Retinal pigment epithelial cell (primary cell): ENCODE measurements around the gene TSEN2.

Experiments
- DNase-seq: peaks from one replicate; pipeline ENCODE4 v3.0.0-alpha.2; 2010; ENCODE audit warnings: low read depth
- H3K4me3 ChIP-seq: 2 replicates; pipeline ENCODE4 v1.5.1; 2011; ENCODE audit warnings: mild to moderate bottlenecking, low read length, control low read depth, moderate library complexity
- TF ChIP-seq, protein P1 (sequence below): conservative IDR thresholded peaks from 2 replicates; pipeline ENCODE4 v1.5.1; 2011; ENCODE audit warnings: low read depth, low read length, control low read depth, inconsistent platforms

TSEN2 gene

DNA sequence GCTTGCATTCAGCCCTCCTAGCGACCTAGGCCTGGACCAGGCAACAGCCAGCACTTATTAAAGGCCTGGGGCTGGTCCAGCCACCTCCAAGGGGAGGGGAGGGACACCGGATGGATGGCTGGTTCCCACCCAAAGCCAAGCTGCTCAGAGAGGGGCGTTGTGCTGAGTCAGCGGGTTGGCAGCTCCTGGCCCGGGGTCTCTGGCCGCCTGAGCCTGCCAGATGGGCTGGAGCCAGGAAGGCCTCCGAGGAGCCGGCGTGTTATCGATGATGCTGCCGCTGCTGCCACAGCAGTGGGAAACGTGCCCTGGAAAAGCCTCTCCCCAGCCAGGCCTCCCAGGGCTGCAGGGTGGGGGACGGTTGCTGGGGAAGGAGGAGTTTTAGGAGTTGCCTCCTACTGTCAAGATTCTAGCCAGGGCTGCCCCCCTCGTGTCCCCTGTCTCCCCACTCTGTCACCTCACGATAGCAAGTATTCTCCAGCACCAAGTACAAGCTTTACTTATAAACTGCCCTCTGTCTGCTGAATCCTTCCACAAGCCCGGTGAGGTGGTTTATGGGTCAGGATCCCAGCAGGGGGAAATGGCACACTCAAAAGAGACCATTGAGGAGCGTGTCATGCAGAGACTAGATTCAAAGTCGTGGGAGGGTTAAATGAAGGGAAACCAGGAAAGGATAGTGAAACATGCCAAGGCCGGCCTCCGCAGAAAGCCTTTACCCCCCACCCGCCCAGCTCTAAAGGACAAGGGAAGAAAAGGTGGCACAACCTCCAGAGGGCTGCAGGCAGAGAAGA lies 43.2 kb upstream of the TSEN2 start:
- TF ChIP-seq, protein P1, sequence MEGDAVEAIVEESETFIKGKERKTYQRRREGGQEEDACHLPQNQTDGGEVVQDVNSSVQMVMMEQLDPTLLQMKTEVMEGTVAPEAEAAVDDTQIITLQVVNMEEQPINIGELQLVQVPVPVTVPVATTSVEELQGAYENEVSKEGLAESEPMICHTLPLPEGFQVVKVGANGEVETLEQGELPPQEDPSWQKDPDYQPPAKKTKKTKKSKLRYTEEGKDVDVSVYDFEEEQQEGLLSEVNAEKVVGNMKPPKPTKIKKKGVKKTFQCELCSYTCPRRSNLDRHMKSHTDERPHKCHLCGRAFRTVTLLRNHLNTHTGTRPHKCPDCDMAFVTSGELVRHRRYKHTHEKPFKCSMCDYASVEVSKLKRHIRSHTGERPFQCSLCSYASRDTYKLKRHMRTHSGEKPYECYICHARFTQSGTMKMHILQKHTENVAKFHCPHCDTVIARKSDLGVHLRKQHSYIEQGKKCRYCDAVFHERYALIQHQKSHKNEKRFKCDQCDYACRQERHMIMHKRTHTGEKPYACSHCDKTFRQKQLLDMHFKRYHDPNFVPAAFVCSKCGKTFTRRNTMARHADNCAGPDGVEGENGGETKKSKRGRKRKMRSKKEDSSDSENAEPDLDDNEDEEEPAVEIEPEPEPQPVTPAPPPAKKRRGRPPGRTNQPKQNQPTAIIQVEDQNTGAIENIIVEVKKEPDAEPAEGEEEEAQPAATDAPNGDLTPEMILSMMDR: no peak
- H3K4me3 ChIP-seq: no peak overlapping the region
- DNase-seq: no peak

DNA sequence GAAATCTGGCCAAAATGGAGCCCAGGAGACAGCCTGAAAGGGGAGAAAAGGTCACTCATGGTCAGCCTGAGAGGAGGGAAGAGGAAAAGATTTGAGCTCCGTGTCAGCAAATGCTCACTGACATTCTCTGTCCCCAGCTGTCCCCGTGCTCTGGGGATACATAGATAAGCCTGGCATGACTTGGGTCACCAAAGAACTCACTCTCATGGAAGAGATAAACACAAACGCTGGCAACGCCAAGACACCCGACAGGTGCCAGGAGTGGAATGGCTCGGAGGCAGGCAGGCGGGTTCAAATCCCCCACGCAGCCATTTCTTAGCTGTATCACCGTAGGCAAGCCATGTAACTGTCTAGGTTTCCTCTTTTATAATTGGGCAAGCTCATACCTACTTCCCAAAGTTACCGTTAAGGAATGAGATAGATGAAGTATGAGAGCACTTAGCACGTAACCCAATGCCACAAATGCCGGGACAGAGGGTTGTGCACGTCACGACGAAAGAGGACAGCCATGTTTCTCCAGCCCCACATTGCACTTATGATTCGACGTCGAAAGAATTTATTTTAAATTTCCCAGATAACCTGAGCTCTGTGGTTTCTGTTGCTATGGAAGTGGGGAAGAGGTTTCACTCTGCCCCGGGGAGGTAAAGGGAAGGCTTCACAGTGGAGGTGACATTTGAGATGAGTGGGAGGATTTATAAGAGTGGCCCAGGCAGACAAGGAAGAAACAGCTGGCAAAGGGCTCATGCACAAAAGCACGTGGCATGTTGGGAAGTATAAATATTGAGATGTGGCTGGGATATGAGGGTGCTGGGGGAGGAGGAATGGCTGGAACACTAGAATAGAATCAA lies 41.4 kb upstream of the TSEN2 start:
- TF ChIP-seq, protein P1: no peak
- H3K4me3 ChIP-seq: no peak overlapping the region
- no peak for DNase-seq

DNA sequence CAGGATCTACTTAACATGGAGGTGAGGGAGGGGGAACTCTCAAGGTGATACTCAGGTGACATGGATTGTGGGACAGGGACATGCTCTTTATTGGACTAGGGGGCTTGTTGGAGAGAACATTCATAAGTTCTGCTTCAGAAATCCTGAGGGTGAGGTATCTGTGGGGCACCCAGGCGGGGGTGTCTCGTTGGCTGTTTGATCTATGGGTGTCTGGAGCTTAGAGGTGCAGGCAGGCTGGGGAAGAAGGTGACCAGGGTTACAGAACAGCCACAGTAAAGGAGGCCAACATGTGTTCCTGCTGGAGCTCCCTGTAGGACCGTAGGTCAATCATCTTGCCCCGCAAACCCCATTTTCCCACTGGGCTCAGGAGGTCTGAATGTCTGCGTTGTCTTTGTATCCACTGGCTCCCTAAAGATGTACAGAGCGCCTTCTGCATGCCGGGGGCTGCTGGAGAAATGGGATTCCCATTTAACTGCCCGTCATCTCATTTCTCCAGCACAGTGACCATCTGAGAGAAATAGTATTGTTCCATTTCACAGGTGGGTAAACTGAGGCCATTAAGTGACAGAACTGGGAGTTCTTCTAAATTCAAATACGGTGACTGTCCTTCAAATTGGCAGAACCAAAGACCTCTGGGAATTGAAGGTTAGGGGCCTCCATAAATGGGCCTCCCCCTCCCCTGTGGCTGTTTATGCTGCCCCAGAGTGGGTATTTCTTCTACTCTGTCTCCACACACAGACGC lies 40.3 kb upstream of the TSEN2 start:
- H3K4me3 ChIP-seq: no peak overlapping the region
- TF ChIP-seq, protein P1: no peak
- DNase-seq: no peak

DNA sequence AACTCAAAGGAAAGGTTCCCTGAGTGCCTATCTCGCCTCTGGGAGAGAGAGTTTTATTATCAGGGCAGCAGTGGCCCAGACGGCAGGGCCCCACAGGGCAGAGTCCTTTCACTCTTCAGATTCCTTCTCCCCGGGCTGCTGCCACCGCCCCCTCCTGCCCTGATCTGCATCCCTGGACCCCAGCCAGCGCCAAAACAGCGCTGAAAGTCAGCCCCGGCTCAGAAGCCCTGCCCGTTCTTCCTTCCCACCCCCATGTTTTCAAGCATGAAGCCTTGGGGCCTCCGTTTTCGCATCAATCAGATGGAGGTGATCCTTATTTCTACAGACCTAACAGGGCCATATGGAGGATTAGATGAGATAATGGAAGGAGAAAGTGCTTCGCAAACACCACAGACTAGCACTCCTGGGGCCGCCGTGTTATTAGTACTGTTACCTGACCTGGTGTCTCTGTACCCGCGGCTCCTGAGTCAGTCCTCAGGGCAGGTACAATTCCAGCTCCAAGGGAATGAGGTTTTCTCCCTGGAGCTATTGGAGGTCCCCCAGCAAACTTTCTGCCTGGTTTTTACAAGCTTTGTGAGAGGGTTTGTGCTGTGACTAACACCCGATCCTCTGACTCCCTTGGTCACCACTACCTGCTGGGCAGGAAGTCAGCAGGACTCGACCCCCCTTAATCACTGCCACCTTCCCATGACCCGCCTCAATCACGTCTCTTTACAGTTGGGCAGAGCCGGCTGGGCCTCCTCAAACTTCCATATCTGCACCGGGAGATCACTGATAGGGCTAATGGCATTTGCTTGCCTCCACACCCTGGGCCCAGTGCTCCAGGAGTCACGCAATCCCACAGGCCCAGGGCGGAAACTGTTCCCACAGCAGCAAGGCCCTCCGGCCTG lies 39.5 kb upstream of the TSEN2 start:
- H3K4me3 ChIP-seq: no peak overlapping the region
- DNase-seq: no peak
- TF ChIP-seq, protein P1: no peak

DNA sequence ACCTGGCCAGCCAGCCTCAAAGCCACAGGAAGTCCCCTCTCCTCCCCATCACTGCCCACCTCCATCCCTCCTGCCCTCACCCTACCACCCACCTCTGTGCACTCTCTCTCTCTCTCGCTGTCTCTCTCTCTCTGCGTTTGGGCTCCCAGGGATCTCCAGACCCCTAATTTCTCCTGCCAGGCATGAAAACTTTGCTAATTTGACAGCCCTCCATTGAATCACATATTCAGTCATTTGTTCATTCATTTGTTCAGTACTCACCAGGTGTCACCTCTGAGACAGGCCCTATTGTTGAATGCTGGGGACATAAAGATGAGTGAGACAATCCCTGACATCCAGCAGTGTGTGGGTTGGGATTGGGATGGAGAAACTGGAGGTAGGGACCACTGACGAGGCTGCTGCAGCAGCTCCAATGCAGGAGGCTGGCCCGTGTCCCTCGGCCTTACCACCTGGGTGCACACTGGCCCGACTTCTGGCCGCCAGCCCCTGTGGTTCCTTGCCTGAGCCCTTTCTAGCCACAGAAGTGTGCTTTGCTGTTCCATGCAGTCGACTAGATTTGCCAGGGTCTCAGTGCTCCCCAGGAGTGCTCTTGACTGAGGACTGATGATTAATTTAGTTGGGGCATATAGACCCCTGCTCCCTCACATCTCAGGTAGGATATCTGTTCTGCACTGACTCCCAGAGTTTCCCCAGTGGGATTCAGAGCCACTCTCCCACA lies 38.6 kb upstream of the TSEN2 start:
- TF ChIP-seq, protein P1: no peak
- DNase-seq: no peak
- H3K4me3 ChIP-seq: no peak overlapping the region

DNA sequence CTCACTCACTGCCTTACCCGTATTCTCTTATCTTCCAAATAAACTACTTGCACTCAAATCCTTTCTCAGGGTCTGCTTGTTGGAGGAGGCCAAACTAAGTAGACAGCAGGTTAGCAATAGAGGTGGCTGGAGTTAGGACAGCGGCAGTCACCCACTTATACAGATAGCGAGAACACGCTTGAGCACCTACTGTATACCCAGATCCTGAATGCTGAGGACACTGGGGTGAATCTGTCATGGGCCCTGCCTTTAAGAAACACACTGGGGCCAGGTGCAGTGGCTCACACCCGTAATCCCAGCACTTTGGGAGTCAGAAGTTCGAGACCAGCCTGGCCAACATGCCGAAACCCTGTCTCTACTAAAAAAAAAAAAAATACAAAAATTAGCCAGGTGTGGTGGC lies 38.0 kb upstream of the TSEN2 start:
- TF ChIP-seq, protein P1: no peak
- no peak for DNase-seq
- H3K4me3 ChIP-seq: no peak overlapping the region
